Natural killer cell (primary cell): Measurements from ENCODE around the gene NT5DC1. TPM values are rescaled to one million over a fixed set of nuclear protein-coding genes. Genes with fewer than 3 reads are reported as not detected.
A peak's percentile ranks its signal among the peaks of the same experiment; 100 is the strongest.

Source experiments
- ATAC-seq, 3 donors: fragments of 150-1000 bp in 2 of 3; fragments of 200-7000 bp in 1 of 3; cut with Tn5 transposase; 1 replicate in 1 of 3; 2 replicates in 2 of 3; pipeline ENCODE4 v1.10.0; 2021; ENCODE audit warnings: mild to moderate bottlenecking in 2 of 3, moderate library complexity in 2 of 3
- DNase-seq, 2 donors: peaks; one replicate each; pipeline versions ENCODE4 v3.0.0 to v3.0.0-alpha.2; 2013 to 2021; ENCODE audit warnings: mixed read lengths in 1 of 2
- H3K27ac ChIP-seq: one replicate; pipeline ENCODE4 v1.5.1; 2013; ENCODE audit warnings: mild to moderate bottlenecking, low read length
- H3K27me3 ChIP-seq: one replicate; pipeline ENCODE4 v1.6.1; 2013; ENCODE audit warnings: low read length; ENCODE audit not compliant: control insufficient read depth, insufficient read depth
- H3K36me3 ChIP-seq: one replicate; pipeline ENCODE4 v1.6.1; 2013; ENCODE audit warnings: low read length; ENCODE audit not compliant: control insufficient read depth, insufficient read depth
- H3K4me1 ChIP-seq: one replicate; pipeline ENCODE4 v1.6.1; 2013; ENCODE audit warnings: low read length; ENCODE audit not compliant: control insufficient read depth, insufficient read depth
- H3K4me3 ChIP-seq: one replicate; pipeline ENCODE4 v1.5.1; 2013; ENCODE audit warnings: low read length
- H3K9me3 ChIP-seq: one replicate; pipeline ENCODE4 v1.6.1; 2013; ENCODE audit warnings: low read length; ENCODE audit not compliant: control insufficient read depth, insufficient read depth
- H3K27ac Mint-ChIP-seq, 2 donors: one replicate each; pipeline ENCODE4 v1.8.0; 2022; ENCODE audit warnings: mild to moderate bottlenecking in 2 of 2, mixed read lengths in 2 of 2, moderate library complexity in 1 of 2
- H3K27me3 Mint-ChIP-seq, 2 donors: one replicate each; pipeline ENCODE4 v1.8.0; 2022; ENCODE audit warnings: low read depth in 2 of 2, mixed read lengths in 2 of 2
- H3K36me3 Mint-ChIP-seq: one replicate; pipeline ENCODE4 v1.8.0; 2022; ENCODE audit warnings: mixed read lengths
- H3K4me1 Mint-ChIP-seq, 2 donors: one replicate each; pipeline ENCODE4 v1.8.0; 2022; ENCODE audit warnings: mixed read lengths in 2 of 2
- H3K4me3 Mint-ChIP-seq: one replicate; pipeline ENCODE4 v1.8.0; 2022; ENCODE audit warnings: mild to moderate bottlenecking, moderate library complexity, mixed read lengths
- H3K9me3 Mint-ChIP-seq, 2 donors: one replicate each; pipeline ENCODE4 v1.8.0; 2022; ENCODE audit warnings: mixed read lengths in 2 of 2
- WGBS: methylation state at CpG from one replicate; pipeline ENCODE4 v1.1.7; 2013; ENCODE audit warnings: missing lambda C conversion rate; ENCODE audit not compliant: insufficient coverage; 5-methylcytosine and 5-hydroxymethylcytosine counted together
- intact Hi-C: fragments of 100-400 bp; cut with micrococcal nuclease; formaldehyde crosslinking; loops from one replicate; pipeline ENCODE4 v1.14.2; 2022
- total RNA-seq, 4 donors: library from RNA; stranded (reverse); fragments of 120-200 nt in 1 of 4; gene quantifications; one replicate each; pipeline versions ENCODE4 v1.2.3 to v1.2.4, GENCODE V29; 2013 to 2022
- TF ChIP-seq, protein P1 (sequence below): fragments of 200-600 bp; IDR thresholded peaks from one replicate; pipeline ENCODE4 v1.8.0; 2022; ENCODE audit warnings: antibody characterized with exemption

The NT5DC1 gene
- total RNA-seq, 3 donors from 2014 or later (not counting 1 experiment from before 2014, with no cell fraction given) = 19.1 to 29.4 (median 20.5) TPM

DNA sequence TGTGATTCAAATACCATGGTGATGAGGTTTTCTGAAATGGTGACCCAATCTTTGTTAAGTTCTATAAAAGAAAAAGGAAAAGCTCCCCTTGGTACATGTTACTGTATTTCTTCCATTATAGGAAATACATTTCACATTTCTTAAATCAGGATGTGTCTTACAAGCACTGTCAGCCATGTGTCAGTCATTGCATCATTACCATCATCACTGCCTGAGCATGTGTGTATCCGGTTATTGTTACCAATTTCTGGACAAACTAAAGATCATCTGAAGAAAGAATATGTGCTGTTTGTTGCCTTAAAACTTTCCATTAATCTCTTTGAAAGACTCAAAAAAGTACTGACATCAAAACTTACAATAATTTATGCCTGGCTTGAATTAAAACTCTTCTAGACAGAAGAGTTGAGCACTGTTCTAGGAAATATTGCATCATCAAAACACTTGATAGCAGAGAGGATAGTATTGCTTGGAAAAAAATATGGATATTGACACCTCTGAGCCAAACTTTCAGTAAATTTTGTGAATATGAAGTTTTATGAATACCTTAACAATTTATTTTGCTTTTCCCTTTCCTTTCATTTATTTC is 186.2 kb downstream of the NT5DC1 start:
- ATAC-seq = no peak
- no peaks in the 10 kb centered on the region for H3K27me3 ChIP-seq
- H3K27ac ChIP-seq = no peak overlapping the region
- no peak overlapping the region for H3K4me3 Mint-ChIP-seq
- WGBS = 100% methylated on average over 1 of the region's 1 CpG
- H3K36me3 Mint-ChIP-seq = no peaks in the 10 kb centered on the region
- H3K36me3 ChIP-seq = no peaks in the 10 kb centered on the region
- DNase-seq = no peak
- H3K4me1 ChIP-seq = no peaks in the 10 kb centered on the region
- no peak overlapping the region for H3K27ac Mint-ChIP-seq
- no peaks in the 10 kb centered on the region for H3K27me3 Mint-ChIP-seq
- H3K9me3 Mint-ChIP-seq = no peaks in the 10 kb centered on the region
- intact Hi-C loops = loop anchor here (1.0 to 2.0 kb wide), 2 partner anchors 245 to 274 kb away; no protein-coding TSS in a partner anchor
- TF ChIP-seq, protein P1, sequence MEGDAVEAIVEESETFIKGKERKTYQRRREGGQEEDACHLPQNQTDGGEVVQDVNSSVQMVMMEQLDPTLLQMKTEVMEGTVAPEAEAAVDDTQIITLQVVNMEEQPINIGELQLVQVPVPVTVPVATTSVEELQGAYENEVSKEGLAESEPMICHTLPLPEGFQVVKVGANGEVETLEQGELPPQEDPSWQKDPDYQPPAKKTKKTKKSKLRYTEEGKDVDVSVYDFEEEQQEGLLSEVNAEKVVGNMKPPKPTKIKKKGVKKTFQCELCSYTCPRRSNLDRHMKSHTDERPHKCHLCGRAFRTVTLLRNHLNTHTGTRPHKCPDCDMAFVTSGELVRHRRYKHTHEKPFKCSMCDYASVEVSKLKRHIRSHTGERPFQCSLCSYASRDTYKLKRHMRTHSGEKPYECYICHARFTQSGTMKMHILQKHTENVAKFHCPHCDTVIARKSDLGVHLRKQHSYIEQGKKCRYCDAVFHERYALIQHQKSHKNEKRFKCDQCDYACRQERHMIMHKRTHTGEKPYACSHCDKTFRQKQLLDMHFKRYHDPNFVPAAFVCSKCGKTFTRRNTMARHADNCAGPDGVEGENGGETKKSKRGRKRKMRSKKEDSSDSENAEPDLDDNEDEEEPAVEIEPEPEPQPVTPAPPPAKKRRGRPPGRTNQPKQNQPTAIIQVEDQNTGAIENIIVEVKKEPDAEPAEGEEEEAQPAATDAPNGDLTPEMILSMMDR = no peak
- no peaks in the 10 kb centered on the region for H3K4me1 Mint-ChIP-seq
- no peaks in the 10 kb centered on the region for H3K9me3 ChIP-seq
- H3K4me3 ChIP-seq = no peak overlapping the region

DNA sequence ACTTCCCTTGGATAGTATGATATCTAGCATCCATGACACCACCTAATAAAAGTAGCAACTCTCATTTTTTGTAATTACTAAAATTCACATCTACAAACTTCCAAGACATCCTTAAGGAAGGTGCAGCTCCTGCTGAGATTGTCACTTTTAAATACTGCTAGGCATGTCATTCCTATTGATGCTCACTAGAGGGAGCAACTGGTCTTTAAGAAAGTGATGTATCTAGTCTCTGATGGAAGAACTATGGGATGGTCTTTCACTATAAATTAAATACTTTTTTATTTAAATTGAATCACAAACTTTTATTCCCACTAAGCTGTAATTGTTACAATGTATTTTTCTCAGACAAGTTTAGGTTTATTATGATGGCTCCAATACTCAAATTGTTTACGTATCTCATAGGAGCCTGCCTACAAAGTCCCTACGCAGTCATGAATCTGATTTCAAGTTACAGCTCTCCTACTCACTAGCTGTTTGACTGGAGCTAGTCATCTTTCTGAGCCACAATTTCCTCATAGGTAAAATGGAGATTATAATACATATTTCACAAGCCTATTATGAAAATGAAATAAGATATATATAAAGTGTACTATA is 187.1 kb downstream of the NT5DC1 start:
- Histone ChIP-seq H3K4me3 (no peak overlapping the region), H3K27me3 (no peaks in the 10 kb centered on the region), H3K27ac (no peak overlapping the region), H3K9me3 (no peaks in the 10 kb centered on the region), H3K4me1 (no peaks in the 10 kb centered on the region), H3K36me3 (no peaks in the 10 kb centered on the region)
- TF ChIP-seq, protein P1 = peak; percentile 95
- Mint-ChIP-seq H3K4me3 (no peak overlapping the region), H3K27ac (no peak overlapping the region), H3K4me1 (no peaks in the 10 kb centered on the region), H3K36me3 (no peaks in the 10 kb centered on the region), H3K9me3 (no peaks in the 10 kb centered on the region), H3K27me3 (no peaks in the 10 kb centered on the region)
- WGBS = 93% methylated on average over 2 of the region's 2 CpGs
- intact Hi-C loops = loop anchor here (1.0 to 2.0 kb wide), 2 partner anchors 245 to 273 kb away; no protein-coding TSS in a partner anchor
- DNase-seq = peak in 1 of 2 donors; percentile 74
- peak; percentile 82 to 96 (median 94) for ATAC-seq

DNA sequence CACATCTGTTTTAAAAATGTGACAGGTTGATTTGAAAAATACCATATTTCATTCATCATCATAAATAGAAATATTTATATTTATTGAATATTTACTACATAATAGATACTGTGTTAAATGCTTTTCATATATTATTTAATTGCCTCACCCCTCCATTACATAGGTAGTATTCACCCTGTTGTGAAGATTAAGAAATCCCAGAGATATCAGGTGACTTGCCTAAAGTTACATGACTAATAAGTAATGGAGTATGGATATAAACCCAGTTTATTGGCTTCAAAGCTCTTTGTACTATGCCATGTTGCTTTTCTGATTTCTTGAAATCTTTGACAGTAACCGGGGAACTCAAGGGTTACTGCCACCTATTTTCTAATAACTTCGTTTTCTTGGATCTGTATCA is 189.2 kb downstream of the NT5DC1 start:
- DNase-seq = no peak
- Histone ChIP-seq H3K36me3 (no peaks in the 10 kb centered on the region), H3K27me3 (no peaks in the 10 kb centered on the region), H3K27ac (no peak overlapping the region), H3K4me3 (no peak overlapping the region), H3K9me3 (no peaks in the 10 kb centered on the region), H3K4me1 (no peaks in the 10 kb centered on the region)
- no peak for ATAC-seq
- Mint-ChIP-seq H3K27ac (no peak overlapping the region), H3K4me1 (no peaks in the 10 kb centered on the region), H3K36me3 (no peaks in the 10 kb centered on the region), H3K9me3 (no peaks in the 10 kb centered on the region), H3K4me3 (no peak overlapping the region), H3K27me3 (no peaks in the 10 kb centered on the region)
- TF ChIP-seq, protein P1 = no peak
- 72% methylated on average over 2 of the region's 2 CpGs for WGBS
- intact Hi-C loops = no loop called here
